SK-N-MC (cell line): ENCODE measurements around the gene SSC5D.

Experiments
- DNase-seq: peaks from one replicate; pipeline ENCODE4 v3.0.0-alpha.2; 2011; ENCODE audit warnings: low read depth, low spot score
- H3K27ac ChIP-seq: fragments of 200-600 bp; sonication (generic); 2 replicates; pipeline ENCODE4 v1.5.1; 2016; ENCODE audit warnings: mixed run types
- H3K36me3 ChIP-seq: fragments of 200-600 bp; sonication (generic); 2 replicates; pipeline ENCODE4 v1.6.1; 2017; ENCODE audit warnings: antibody characterized with exemption, low read length, mixed read lengths; ENCODE audit not compliant: insufficient read depth
- H3K4me3 ChIP-seq: fragments of 200-600 bp; sonication (generic); 2 replicates; pipeline ENCODE4 v1.5.1; 2016
- H3K9ac ChIP-seq: fragments of 200-600 bp; sonication (generic); 2 replicates; pipeline ENCODE4 v1.8.0; 2017; ENCODE audit warnings: mixed run types, mixed read lengths; ENCODE audit not compliant: insufficient read length
- H3K9me3 ChIP-seq: fragments of 200-600 bp; sonication (generic); 2 replicates; pipeline ENCODE4 v1.6.1; 2017; ENCODE audit warnings: low read depth, mild to moderate bottlenecking, antibody characterized with exemption, low read length, moderate library complexity, mixed read lengths
- EZH2 ChIP-seq: fragments of 200-600 bp; sonication (generic); IDR thresholded peaks from one replicate; pipeline ENCODE4 v1.6.1; 2017; ENCODE audit warnings: antibody characterized with exemption
- FOXP2 ChIP-seq: optimal IDR thresholded peaks from 2 replicates; pipeline ENCODE3; 2011; ENCODE audit warnings: mild to moderate bottlenecking, moderate library complexity; ENCODE audit not compliant: insufficient read depth; ENCODE audit errors: extremely low read length, control extremely low read depth
- POLR2AphosphoS5 ChIP-seq: IDR thresholded peaks from 2 replicates; pipeline ENCODE4 v1.6.1; 2012; ENCODE audit warnings: mild to moderate bottlenecking, low read depth, low read length, borderline replicate concordance

SSC5D gene

GRCh38 chr19:55452749-55453346 is 35.4 kb upstream of the SSC5D start:
- TF ChIP-seq POLR2AphosphoS5 (peak; percentile 63), FOXP2 (peak; percentile 49), EZH2 (no peak)
- peak; percentile 91 for DNase-seq
- Histone ChIP-seq H3K9me3 (no peaks in the 10 kb centered on the region), H3K4me3 (peak overlapping the region; percentile 78), H3K27ac (no peak overlapping the region), H3K36me3 (no peaks in the 10 kb centered on the region), H3K9ac (no peak overlapping the region)

DNA sequence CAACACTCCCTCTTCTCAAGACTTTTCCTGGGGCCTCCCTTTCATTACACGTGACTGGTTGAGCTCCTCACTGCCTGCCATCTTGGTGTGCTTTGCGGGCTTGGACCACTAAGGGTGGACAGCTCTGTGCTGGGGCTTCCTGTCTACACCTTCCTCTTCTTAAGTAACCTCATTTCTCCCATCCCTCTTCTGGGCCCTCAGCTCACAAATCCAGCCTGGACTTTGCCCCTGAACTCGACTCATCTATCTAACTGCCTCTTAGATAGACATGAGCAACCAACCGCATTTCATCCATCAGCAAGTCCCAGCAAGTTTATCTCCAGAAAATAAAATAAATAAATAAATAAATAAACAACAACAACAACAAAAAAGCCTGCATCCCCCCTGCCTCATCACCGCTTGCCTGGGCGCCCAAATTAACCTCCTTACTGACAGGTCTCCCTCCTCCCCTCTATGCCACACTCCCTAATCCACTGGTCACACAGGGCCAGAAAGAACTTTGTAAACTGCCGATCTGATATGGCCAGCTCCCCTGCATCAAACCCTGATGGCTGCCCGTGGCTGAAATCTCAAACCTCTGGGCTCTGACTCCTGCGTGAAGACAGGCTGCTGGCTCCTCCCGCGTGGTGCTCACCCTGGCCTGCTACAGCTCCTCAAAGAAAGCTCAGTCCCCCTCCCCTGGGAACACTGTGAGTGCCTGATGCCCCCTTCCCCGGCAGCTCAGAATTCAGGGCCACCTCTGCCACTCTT is 34.5 kb upstream of the SSC5D start:
- TF ChIP-seq POLR2AphosphoS5 (no peak), FOXP2 (no peak), EZH2 (no peak)
- no peaks in the 10 kb centered on the region for H3K9me3 ChIP-seq
- DNase-seq: no peak
- H3K4me3 ChIP-seq: no peak overlapping the region
- no peaks in the 10 kb centered on the region for H3K36me3 ChIP-seq
- H3K9ac ChIP-seq: no peak overlapping the region
- no peak overlapping the region for H3K27ac ChIP-seq

- Histone ChIP-seq H3K36me3 (no peaks in the 10 kb centered on the region), H3K27ac (no peak overlapping the region), H3K4me3 (no peak overlapping the region), H3K9ac (no peak overlapping the region), H3K9me3 (no peaks in the 10 kb centered on the region)
- DNase-seq: no peak
- TF ChIP-seq FOXP2 (no peak), POLR2AphosphoS5 (no peak), EZH2 (no peak)
These were observed 33.4 kb upstream of the SSC5D start for GRCh38 chr19:55454787-55455243.

- TF ChIP-seq FOXP2 (no peak), EZH2 (no peak), POLR2AphosphoS5 (no peak)
- H3K9ac ChIP-seq: no peak overlapping the region
- no peak for DNase-seq
- H3K9me3 ChIP-seq: no peaks in the 10 kb centered on the region
- H3K36me3 ChIP-seq: no peaks in the 10 kb centered on the region
- H3K4me3 ChIP-seq: no peak overlapping the region
- H3K27ac ChIP-seq: no peak overlapping the region
These were observed 32.5 kb upstream of the SSC5D start for GRCh38 chr19:55455576-55456235.

- no peak overlapping the region for H3K4me3 ChIP-seq
- no peak for TF ChIP-seq POLR2AphosphoS5
- no peak for TF ChIP-seq FOXP2
- no peak for TF ChIP-seq EZH2
These were observed 31.9 kb upstream of the SSC5D start for GRCh38 chr19:55456347-55456746.

GRCh38 chr19:55457683-55458457 is 30.4 kb upstream of the SSC5D start:
- Histone ChIP-seq H3K27ac (peak overlapping the region; percentile 42; the same call in 1 of the 2 replicates), H3K36me3 (no peaks in the 10 kb centered on the region), H3K4me3 (no peak overlapping the region), H3K9me3 (no peaks in the 10 kb centered on the region), H3K9ac (peak overlapping the region; percentile 32)
- DNase-seq: no peak
- TF ChIP-seq EZH2 (no peak), POLR2AphosphoS5 (no peak), FOXP2 (no peak)

More at GRCh38 chr19:55456347-55456746, 31.9 kb upstream of the SSC5D start:
- no peak overlapping the region for H3K27ac ChIP-seq
- H3K9me3 ChIP-seq: no peaks in the 10 kb centered on the region
- no peak overlapping the region for H3K9ac ChIP-seq
- H3K36me3 ChIP-seq: no peaks in the 10 kb centered on the region
- no peak for DNase-seq

DNA sequence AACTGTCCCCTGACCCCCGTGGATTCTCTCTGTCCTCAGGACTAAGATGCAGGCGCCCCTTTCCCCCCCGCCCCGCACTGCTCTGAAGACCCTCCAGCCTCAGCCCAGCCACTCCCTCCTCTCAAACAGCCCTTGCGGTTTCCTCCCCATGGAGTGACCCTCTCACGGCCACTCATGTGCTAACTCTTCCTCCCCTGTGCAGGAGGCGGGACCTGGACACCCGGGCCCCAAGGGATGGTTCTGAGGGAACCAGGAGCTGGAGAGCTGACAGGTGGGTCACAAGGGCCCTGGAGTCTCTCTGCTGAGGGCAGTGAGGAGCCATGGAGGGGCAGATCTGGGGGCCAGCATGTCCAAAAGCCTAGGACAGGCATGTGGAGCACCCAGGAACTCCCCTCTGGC is 28.7 kb upstream of the SSC5D start:
- no peaks in the 10 kb centered on the region for H3K9me3 ChIP-seq
- no peak for TF ChIP-seq EZH2
- TF ChIP-seq FOXP2: no peak
- no peak for TF ChIP-seq POLR2AphosphoS5
- 0 out of 2 replicates have a peak overlapping the region, but pooled peaks have one; percentile 78 for H3K27ac ChIP-seq
- H3K9ac ChIP-seq: no peak overlapping the region
- no peak for DNase-seq
- no peaks in the 10 kb centered on the region for H3K36me3 ChIP-seq
- no peak overlapping the region for H3K4me3 ChIP-seq
